Fibroblast of lung (primary cell): ENCODE measurements around the gene UPF1. TPM values are rescaled to one million over a fixed set of nuclear protein-coding genes. Genes with fewer than 3 reads are reported as not detected.

Source experiments
- DNase-seq, 2 donors: peaks; one replicate each; pipeline versions ENCODE4 v3.0.0 to v3.0.0-alpha.2; 2010; ENCODE audit warnings: low read depth in 2 of 2
- H2AFZ ChIP-seq: 2 replicates; pipeline ENCODE4 v1.5.1; 2012; ENCODE audit warnings: low read length, control low read depth, inconsistent platforms
- H3K27ac ChIP-seq: 2 replicates; pipeline ENCODE4 v1.5.1; 2011; ENCODE audit warnings: low read length, control low read depth; ENCODE audit not compliant: insufficient read depth
- H3K27me3 ChIP-seq: 2 replicates; pipeline ENCODE4 v1.5.1; 2011; ENCODE audit warnings: mild to moderate bottlenecking, low read length; ENCODE audit not compliant: control insufficient read depth, insufficient read depth
- H3K36me3 ChIP-seq: 2 replicates; pipeline ENCODE4 v1.5.1; 2011; ENCODE audit warnings: low read length; ENCODE audit not compliant: control insufficient read depth, insufficient read depth
- H3K4me1 ChIP-seq: 2 replicates; pipeline ENCODE4 v1.5.1; 2011; ENCODE audit warnings: low read length; ENCODE audit not compliant: control insufficient read depth, insufficient read depth; ENCODE audit errors: extremely low read depth
- H3K4me2 ChIP-seq: 2 replicates; pipeline ENCODE4 v1.5.1; 2011; ENCODE audit warnings: low read length, control low read depth; ENCODE audit not compliant: insufficient read depth; ENCODE audit errors: extremely low read depth
- H3K4me3 ChIP-seq, 4 experiments: fragments of 200-600 bp in 1 of 4; sonication (generic) in 1 of 4; replicated peaks in 1 of 4; 2 replicates each; pipeline ENCODE4 v1.5.1; 2011 to 2016; ENCODE audit warnings: low read length in 4 of 4, low read depth in 3 of 4, mild to moderate bottlenecking in 3 of 4, control low read depth in 2 of 4, inconsistent platforms in 1 of 4, mixed read lengths in 1 of 4; ENCODE audit not compliant: insufficient read depth in 1 of 4; ENCODE audit errors: control extremely low read depth in 1 of 4
- H3K79me2 ChIP-seq: 2 replicates; pipeline ENCODE4 v1.5.1; 2012; ENCODE audit warnings: mild to moderate bottlenecking, low read length, inconsistent platforms; ENCODE audit not compliant: control insufficient read depth, insufficient read depth
- H3K9ac ChIP-seq: 2 replicates; pipeline ENCODE4 v1.5.1; 2011; ENCODE audit warnings: mild to moderate bottlenecking, low read length, control low read depth; ENCODE audit not compliant: insufficient read depth
- H3K9me3 ChIP-seq: 2 replicates; pipeline ENCODE4 v1.5.1; 2012; ENCODE audit warnings: low read depth, low read length; ENCODE audit not compliant: control insufficient read depth, insufficient read depth
- H4K20me1 ChIP-seq: 2 replicates; pipeline ENCODE4 v1.5.1; 2011; ENCODE audit warnings: low read length; ENCODE audit not compliant: control insufficient read depth, insufficient read depth; ENCODE audit errors: extremely low read depth
- CTCF ChIP-seq, 2 donors: IDR thresholded peaks in 1 of 2; conservative IDR thresholded peaks in 1 of 2; 1 replicate in 1 of 2; 2 replicates in 1 of 2; pipeline ENCODE4 v1.5.1; 2011 to 2012; ENCODE audit warnings: low read length in 2 of 2, control low read depth in 1 of 2, inconsistent platforms in 1 of 2, low read depth in 1 of 2, mild to moderate bottlenecking in 1 of 2
- EZH2 ChIP-seq: IDR thresholded peaks from 2 replicates; pipeline ENCODE4 v1.5.1; 2012; ENCODE audit warnings: low read length, control low read depth, mild to moderate bottlenecking; ENCODE audit errors: missing control alignments
- polyA plus RNA-seq, 2 donors: library from polyadenylated mRNA; depleted of rRNA in 1 of 2; stranded (reverse) in 1 of 2; unstranded in 1 of 2; fragments of >200 nt; gene quantifications; 2 replicates each; pipeline ENCODE4 v1.2.1, GENCODE V29; 2011 to 2012; ENCODE audit warnings: missing spikeins in 1 of 2
- total RNA-seq: library from RNA; depleted of rRNA; stranded (reverse); fragments of >200 nt; gene quantifications from 2 replicates; pipeline ENCODE4 v1.2.1, GENCODE V29; 2014

The UPF1 gene
- total and polyA plus RNA-seq, 2 donors (not counting 1 experiment from before 2014, with no cell fraction given), result 20.5 to 57.1 TPM

- Histone ChIP-seq H3K36me3 (no peaks in the 10 kb centered on the region), H3K4me1 (no peaks in the 10 kb centered on the region), H3K4me3 (no peak overlapping the region), H3K9me3 (no peaks in the 10 kb centered on the region), H2AFZ (no peak overlapping the region), H3K79me2 (no peaks in the 10 kb centered on the region), H3K9ac (no peak overlapping the region), H3K27me3 (peaks cover 47% of the 10 kb centered on the region), H4K20me1 (no peaks in the 10 kb centered on the region), H3K27ac (no peak overlapping the region), H3K4me2 (no peak overlapping the region)
- TF ChIP-seq EZH2, result no peak
- no peak for DNase-seq
Measured at GRCh38 chr19:18792661-18793060, 39.1 kb upstream of the UPF1 start.

- no peaks in the 10 kb centered on the region for H3K79me2 ChIP-seq
- H2AFZ ChIP-seq, result no peak overlapping the region
- no peak for DNase-seq
Measured at GRCh38 chr19:18793144-18794028, 38.4 kb upstream of the UPF1 start.

GRCh38 chr19:18794029-18794313 is 37.8 kb upstream of the UPF1 start:
- DNase-seq, result no peak
- no peak overlapping the region for H3K4me3 ChIP-seq
- H3K9me3 ChIP-seq, result no peaks in the 10 kb centered on the region
- no peaks in the 10 kb centered on the region for H4K20me1 ChIP-seq
- H3K79me2 ChIP-seq, result no peaks in the 10 kb centered on the region
- no peak overlapping the region for H2AFZ ChIP-seq
- H3K36me3 ChIP-seq, result no peaks in the 10 kb centered on the region
- H3K27ac ChIP-seq, result no peak overlapping the region
- peaks cover 38% of the 10 kb centered on the region for H3K27me3 ChIP-seq
- no peak for TF ChIP-seq CTCF (conservative IDR thresholded peaks at IDR 0.05 in 1 of 2, IDR thresholded peaks at IDR 0.05 in 1 of 2; ENCODE audit: low read depth in 1 of 2, low read length in 2 of 2)
- TF ChIP-seq EZH2, result no peak
- H3K4me2 ChIP-seq, result no peak overlapping the region
- no peaks in the 10 kb centered on the region for H3K4me1 ChIP-seq
- no peak overlapping the region for H3K9ac ChIP-seq

More at GRCh38 chr19:18793144-18794028, 38.4 kb upstream of the UPF1 start:
- Histone ChIP-seq H3K9ac (no peak overlapping the region), H3K27ac (no peak overlapping the region), H3K27me3 (peaks cover 42% of the 10 kb centered on the region), H3K9me3 (no peaks in the 10 kb centered on the region), H4K20me1 (no peaks in the 10 kb centered on the region), H3K4me3 (no peak overlapping the region), H3K4me1 (no peaks in the 10 kb centered on the region), H3K4me2 (no peak overlapping the region), H3K36me3 (no peaks in the 10 kb centered on the region)
- no peak for TF ChIP-seq EZH2
- TF ChIP-seq CTCF (conservative IDR thresholded peaks at IDR 0.05 in 1 of 2, IDR thresholded peaks at IDR 0.05 in 1 of 2; ENCODE audit: low read depth in 1 of 2, low read length in 2 of 2), result no peak
